GM08714 (cell line): ENCODE data around the gene KCNIP2.
A peak's percentile ranks its signal among the peaks of the same experiment; 100 is the strongest.

Experiments used
- H3K4me3 ChIP-seq: fragments of 200-500 bp; sonication (Bioruptor generic); 2 replicates; pipeline ENCODE4 v1.5.1; 2014; ENCODE audit warnings: mild to moderate bottlenecking, low read length, inconsistent platforms
- ZNF274 ChIP-seq: IDR thresholded peaks from 2 replicates; pipeline ENCODE4 v1.6.1; 2012; ENCODE audit warnings: mild to moderate bottlenecking, low read depth, low read length

KCNIP2 gene

DNA sequence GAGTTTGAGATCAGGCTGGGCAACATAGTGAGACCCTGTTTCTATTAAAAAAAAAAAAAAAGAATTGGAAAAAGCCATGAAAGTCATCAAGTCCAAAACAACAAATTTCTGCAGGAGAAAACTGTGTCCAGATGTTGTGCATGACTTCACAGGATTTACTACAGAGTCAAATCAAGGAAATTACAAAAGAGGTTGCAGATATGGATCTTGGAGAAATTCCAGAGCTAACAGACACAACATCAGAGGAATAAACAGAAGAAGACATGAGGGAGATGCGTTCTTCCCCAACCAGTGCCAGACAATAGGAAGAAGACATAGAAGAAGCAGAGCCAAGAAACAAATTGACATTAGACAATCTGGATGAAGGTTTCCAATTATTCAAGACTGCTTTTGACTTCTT, 24.3 kb upstream of the KCNIP2 start:
- no peak for TF ChIP-seq ZNF274
- H3K4me3 ChIP-seq, result no peak overlapping the region

DNA sequence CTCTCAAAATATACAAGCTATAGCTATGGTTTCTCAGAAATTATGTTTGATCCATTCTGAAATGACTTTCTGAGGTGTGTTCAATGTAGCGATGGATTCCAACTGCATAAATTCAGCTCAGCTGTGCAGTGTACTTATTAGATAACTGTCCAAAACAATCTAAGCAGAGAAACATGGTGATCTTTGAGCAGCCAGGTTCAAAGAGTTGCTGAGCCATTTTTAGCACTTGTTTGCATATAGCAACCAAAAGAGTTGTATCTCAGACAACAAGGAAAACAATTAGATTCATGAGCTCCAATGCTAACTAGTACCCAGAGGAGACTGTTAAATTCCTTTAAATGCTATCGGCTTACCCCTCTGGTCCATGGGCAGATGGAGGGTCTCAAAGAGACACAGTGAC, 15.9 kb upstream of the KCNIP2 start:
- no peak overlapping the region; the same call in 1 of the 2 replicates for H3K4me3 ChIP-seq
- TF ChIP-seq ZNF274, result no peak

DNA sequence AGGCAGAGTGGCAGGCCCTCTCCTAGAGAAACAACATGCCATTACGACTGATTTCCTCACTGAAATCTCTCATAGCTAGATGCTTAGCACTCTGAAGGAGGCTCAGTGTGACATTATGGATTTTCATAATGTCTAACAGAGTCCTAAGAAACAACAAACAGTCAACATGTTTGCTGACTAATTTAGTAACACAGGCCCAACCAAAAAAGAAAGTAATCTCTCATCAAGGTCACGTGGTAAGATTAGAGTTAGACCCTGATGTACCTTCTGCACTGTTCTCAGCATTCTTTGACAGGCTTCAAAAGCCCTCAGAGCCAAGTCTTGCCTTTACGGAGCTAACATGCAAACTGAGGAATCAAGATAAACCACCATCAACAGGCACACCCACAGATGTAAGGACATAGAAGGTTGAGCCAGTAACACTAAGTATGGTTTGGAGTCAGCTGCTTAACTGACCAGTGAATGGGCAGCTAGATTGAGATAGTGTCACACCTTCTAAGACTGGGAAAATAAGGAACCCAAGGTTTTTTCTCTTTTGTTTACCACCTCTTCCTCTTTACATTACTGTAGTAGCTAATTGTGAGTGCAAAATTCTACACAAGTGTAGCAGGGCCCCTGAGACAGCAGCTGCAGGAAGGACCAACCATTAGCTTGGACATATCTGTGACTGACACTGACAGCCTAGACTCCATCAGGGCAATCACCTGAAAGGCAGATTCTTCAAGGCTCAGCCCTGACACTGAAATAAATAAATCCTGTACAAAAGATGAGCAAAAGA, 15.3 kb upstream of the KCNIP2 start:
- H3K4me3 ChIP-seq, result no peak overlapping the region; the same call in 1 of the 2 replicates
- TF ChIP-seq ZNF274, result no peak

DNA sequence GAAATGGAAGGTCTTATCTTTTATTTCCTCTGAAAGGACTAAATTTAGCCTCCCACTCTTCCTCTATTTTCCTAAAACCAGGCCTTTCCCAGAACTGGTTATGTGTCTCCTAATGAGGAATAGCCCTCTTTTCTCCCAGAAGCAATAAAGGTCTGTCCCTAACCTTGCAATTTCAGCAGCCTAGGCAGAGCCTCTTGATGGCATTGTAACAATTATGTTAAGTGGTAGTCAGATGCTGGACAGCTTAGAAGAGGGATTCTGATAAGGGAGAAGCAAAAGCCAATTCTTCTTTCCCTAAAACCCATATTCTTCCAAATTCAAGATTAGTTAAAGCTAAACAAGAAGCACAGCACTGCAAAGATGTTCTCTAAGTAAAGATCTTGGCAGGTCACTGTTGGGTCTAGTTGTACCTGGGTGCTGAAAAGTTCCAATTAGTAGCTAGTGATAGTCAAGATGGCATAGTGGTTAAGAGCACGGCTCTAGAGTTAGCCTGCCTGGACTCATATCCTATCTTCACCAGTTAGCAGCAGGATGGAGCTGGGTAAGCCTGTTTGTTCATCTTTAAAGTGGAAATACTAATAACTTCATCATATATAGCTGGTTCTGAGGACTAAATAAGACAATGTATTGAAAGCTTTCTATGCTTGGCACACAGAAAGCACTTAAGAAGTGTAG, 14.3 kb upstream of the KCNIP2 start:
- no peak for TF ChIP-seq ZNF274
- H3K4me3 ChIP-seq, result no peak overlapping the region

DNA sequence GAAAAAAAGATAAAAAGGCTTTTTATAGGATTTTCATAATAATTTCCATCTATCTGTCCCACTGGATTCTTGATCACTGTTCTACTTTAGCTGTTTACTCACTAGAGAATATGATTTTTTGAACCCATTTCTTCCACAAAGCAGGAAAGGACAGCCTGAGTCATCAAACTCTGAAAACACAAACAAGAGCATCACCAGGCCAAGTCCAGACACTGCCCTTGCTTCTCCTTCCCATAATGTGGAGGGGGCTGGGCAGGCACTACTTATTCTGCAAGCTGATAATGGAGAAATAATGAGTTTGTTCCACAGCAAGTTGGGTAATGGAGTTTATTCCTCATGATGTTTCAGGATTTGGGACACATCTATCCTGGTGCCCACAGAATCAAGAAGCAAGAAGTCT, 13.0 kb upstream of the KCNIP2 start:
- no peak overlapping the region for H3K4me3 ChIP-seq
- TF ChIP-seq ZNF274, result no peak

DNA sequence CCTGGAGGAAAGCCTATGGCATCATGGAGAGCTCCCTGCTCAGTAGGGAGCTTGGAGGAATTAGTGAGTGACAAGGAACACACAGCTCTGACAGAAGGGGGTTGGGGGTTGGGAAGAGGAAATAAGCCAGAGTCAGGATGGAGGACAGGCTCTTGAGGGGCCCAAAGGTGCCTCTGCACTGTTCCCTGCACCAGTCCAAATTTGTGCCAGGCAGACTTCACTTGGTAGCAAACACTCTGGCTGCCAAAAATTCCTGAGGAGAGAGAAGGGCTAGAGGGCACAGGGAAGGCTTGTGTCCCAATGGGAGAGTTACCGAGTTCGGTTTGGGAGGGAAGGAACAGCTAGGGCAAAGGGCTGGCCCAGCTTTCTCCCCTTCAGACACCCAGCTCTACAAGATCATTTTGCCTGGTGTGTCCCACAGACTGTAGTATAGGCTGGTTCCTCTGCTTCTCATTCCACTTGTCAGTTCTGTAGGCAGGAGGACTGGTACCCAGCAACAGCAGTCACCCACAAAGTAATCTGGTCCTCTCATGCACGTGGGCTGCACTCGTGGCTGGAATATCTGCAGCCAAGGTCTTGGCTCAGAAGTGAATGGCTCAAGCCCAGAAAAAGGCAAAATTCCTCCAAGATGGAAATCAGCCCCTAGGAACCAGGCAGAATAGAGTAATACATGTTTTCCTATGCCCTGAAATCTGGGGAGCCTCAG, 8.0 kb upstream of the KCNIP2 start:
- no peak overlapping the region for H3K4me3 ChIP-seq
- TF ChIP-seq ZNF274, result no peak

DNA sequence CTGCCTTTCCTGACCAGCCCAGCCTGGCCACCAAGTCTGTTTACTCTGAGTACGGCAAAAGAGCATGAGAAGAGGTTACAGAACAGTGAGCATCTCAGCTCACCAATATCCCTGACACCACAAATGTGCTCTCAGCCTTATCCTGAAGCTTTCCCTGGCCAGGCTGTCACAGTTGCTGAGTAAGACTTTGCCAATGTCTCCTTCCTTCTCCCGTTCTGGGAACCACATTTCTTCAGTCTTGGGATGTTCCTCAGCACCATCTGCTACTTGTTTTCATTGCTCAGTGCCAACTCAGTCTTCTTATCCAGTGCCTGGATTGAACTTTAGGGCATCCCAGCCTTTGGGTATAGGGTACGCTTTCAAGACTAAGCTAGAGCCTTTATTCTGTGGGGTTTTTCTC, 7.1 kb upstream of the KCNIP2 start:
- no peak for TF ChIP-seq ZNF274
- no peak overlapping the region for H3K4me3 ChIP-seq

DNA sequence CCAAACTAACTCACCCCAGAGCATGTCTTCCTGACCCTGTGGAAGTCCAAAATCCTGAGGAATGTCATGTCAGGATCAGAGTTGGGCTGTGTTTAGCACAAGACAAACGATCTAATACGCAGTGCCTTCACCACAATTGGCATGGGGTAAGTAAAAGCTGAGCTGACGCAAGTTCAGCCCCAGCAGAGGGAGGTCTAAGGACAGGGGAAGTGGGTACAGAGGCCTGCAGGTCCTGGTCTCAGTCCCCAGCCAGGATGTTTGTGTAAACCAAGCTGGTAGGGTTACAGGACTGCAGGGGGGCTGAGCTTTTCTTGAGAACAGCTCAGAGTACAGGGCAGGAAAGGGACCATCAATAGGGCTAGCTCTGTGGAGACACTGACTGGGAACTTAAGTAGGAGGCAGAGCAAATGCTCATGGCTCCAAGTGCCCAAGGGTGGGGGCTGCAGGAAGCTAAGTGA, 5.3 kb upstream of the KCNIP2 start:
- no peak overlapping the region for H3K4me3 ChIP-seq
- no peak for TF ChIP-seq ZNF274

DNA sequence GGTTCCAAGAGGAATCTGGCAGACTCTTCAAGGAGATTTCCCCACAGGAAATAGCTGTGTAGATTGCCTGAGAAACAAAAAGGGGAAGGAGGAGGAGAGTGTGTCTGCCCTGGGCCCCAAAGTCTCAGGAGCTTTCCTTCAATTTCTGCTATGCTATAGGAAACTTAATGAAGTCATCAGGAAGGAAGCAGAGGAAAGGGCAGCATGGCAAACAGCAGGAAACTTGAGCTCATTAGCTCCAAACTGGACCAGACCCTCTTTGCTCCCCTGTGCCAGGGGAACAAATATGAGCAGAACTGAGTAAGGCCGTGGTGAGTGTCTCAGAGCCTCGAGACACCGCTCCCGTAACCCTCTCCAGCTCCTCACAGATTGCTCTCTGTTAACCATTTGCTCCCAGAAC, 4.8 kb upstream of the KCNIP2 start:
- no peak for TF ChIP-seq ZNF274
- no peak overlapping the region for H3K4me3 ChIP-seq

DNA sequence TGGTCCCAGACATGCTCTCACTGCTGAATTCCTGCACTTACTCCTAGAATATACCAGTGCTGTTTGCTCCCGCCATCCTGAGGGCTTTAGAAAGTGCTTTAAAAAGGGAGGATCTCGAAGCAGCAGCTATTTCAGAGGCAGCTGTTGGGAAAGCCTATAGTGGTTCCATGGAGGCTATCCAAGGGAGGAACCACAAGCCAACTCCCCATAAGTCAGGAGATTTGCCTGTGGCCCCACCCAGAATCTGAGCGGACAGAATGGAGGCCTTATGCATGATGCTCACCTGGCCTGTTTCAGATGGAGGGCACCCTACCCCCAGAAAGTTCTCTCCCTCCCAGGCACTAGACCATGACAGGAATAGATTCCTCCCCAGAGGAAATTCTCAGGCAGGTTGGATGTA, 2.3 kb upstream of the KCNIP2 start:
- TF ChIP-seq ZNF274, result no peak
- no peak overlapping the region for H3K4me3 ChIP-seq

DNA sequence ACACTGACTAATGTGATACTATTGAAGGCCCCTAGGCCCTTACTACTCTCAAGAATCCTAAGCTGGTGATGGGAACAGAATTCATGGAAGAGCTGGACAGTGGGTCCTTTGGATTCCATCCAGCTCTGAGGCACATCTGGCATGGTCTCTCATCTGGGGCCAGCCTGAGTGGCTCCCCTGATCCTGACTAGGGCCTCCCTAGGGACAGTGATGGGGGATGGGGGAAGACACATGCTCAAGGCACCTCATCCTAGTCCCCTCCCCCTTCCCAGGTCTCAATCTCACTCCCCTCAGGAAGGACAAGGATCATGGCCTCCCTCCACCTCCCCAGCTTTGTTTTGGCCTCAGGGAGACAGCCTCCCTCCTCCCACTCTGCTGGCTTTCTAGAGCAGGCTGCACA, 1.8 kb downstream of the KCNIP2 start:
- H3K4me3 ChIP-seq, result no peak overlapping the region
- TF ChIP-seq ZNF274, result no peak

DNA sequence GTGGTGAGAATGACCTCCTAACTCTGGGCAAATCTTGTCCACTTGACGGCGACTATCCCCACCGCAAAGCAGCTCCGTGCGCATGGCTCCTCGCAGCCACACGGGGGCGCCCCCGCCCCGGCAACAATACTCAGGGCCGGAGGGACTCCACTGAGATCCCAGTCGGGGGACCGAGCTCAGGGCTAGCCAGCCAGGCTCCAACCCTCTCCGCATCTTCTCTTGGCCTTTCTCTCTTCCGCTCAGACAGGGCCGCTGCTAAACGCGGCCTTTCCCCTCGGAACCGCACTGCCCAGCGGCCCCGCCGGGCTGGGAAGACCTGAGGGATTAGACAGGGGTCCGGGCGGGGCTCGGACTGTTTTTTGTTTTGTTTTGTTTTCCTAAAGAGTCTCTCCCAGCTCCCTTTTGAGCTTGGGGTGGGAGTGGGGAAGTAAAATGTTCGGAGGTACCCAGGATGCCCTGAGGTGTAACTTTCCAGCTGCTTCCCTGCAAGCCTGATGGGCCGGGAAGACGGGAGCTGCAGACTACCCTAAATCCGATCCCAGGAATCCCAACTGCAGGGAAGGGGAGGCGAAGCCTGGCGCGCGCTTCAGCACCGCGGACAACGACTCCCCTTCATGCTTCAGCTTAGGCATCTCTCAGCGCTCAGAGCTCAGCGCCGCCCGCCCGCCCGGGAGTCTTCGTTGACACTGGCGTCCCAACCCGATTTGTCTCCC, 2.7 kb downstream of the KCNIP2 start:
- TF ChIP-seq ZNF274, result no peak
- H3K4me3 ChIP-seq, result peak overlapping the region; percentile 55; the same call in 1 of the 2 replicates

DNA sequence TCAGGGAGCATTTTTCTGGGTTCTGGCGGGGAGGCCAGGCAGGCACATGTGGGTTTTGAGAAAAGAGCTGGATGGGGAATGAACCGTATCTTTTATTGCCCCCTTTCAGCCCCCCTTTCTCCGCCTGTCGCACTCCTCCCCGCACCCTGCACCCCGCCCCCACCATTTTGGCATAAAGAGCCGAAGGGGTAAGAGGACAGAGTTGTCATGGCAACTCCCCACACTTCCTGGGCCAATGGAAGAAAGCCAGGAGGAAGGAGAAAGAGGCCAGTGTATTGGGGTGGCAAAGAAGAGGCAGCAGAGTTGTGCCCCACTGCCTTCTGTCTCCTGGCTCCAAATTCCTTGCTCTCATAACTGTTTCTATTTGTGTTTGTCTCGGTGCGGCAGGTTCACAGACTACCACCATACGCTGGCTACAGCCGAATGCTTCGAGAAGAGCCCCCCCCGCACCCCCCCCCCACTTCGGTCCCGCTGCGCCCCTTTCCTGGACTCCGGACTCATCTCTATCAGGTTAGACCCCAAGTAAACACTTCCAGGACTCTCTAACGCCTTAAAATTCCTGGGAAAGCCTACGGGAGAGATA, 3.4 kb downstream of the KCNIP2 start:
- H3K4me3 ChIP-seq, result peak overlapping the region; percentile 20; the same call in 1 of the 2 replicates
- no peak for TF ChIP-seq ZNF274
